Ishikawa (cell line): ENCODE results near the gene PPP1R12C.

ENCODE experiments used
- CEBPB ChIP-seq: IDR thresholded peaks from 2 replicates; pipeline ENCODE4 v1.6.1; 2012
- CREB1 ChIP-seq: IDR thresholded peaks from 2 replicates; pipeline ENCODE4 v1.6.1; 2012; ENCODE audit warnings: low read depth
- EGR1 ChIP-seq: IDR thresholded peaks from 2 replicates; pipeline ENCODE4 v1.6.1; 2012
- FOXM1 ChIP-seq: IDR thresholded peaks from 2 replicates; pipeline ENCODE4 v1.6.1; 2012; ENCODE audit warnings: low read depth, borderline replicate concordance
- NFIC ChIP-seq: IDR thresholded peaks from 2 replicates; pipeline ENCODE4 v1.6.1; 2012
- RAD21 ChIP-seq: IDR thresholded peaks from 2 replicates; pipeline ENCODE4 v1.6.1; 2012; ENCODE audit warnings: low read depth
- TAF1 ChIP-seq: IDR thresholded peaks from 2 replicates; pipeline ENCODE4 v1.6.1; 2012; ENCODE audit warnings: low read depth, mild to moderate bottlenecking
- TCF12 ChIP-seq: IDR thresholded peaks from 2 replicates; pipeline ENCODE4 v1.6.1; 2012; ENCODE audit warnings: low read depth
- TEAD4 ChIP-seq: IDR thresholded peaks from 2 replicates; pipeline ENCODE4 v1.6.1; 2012
- YY1 ChIP-seq: IDR thresholded peaks from 2 replicates; pipeline ENCODE4 v1.6.1; 2012; ENCODE audit warnings: low read depth
- TF ChIP-seq, protein P1 (sequence below): IDR thresholded peaks from 2 replicates; pipeline ENCODE4 v1.6.1; 2012; ENCODE audit warnings: low read depth, mild to moderate bottlenecking
- TF ChIP-seq, protein P2 (sequence below): IDR thresholded peaks from 2 replicates; pipeline ENCODE4 v1.6.1; 2012
- TF ChIP-seq, protein P3 (sequence below): IDR thresholded peaks from 2 replicates; pipeline ENCODE4 v1.6.1; 2012

Gene PPP1R12C

DNA sequence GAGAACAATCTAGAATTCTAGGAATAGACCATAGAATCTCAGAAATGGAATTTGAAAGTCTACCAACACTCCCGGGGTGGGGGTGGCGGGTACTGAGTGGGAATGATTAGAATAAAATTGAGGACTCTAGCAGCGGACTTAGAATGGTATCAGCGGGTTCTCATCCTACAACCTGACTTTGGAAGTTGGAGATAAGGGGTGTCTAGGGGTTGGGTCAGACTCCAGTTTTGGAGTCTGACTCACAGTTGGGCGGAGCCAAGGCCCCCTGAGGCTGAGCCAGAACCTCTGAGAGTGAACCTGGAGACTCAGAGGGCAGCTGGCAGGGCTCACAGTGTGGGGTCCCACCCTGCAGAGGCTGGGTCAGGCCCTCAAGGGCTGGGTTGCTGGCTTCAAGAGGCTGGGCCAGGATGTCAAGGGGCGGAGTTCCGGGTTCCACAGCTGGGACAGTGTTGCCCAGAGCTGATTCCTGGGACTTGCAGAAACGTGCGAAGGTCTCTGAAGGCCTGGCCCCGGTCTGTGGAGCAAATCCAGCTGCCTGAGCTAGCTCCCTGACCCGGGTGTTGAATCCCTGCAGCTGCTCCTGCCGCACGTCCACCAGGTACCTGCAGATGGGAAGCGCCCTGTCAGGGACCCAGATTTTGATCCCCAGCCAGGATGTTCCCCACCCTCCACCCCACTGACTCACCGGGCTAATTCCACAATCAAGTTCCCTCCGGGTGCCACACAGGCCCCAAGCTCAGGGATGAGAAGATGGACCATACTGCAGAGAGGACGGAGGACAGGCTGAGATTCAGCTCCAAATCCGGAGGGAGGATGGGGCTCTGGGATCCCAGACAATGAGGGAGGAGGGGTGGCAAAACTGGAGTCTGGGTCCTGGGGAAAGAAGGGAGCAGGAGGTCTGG lies 41.7 kb upstream of the PPP1R12C start:
- no peak for TF ChIP-seq CREB1
- TF ChIP-seq, protein P1, sequence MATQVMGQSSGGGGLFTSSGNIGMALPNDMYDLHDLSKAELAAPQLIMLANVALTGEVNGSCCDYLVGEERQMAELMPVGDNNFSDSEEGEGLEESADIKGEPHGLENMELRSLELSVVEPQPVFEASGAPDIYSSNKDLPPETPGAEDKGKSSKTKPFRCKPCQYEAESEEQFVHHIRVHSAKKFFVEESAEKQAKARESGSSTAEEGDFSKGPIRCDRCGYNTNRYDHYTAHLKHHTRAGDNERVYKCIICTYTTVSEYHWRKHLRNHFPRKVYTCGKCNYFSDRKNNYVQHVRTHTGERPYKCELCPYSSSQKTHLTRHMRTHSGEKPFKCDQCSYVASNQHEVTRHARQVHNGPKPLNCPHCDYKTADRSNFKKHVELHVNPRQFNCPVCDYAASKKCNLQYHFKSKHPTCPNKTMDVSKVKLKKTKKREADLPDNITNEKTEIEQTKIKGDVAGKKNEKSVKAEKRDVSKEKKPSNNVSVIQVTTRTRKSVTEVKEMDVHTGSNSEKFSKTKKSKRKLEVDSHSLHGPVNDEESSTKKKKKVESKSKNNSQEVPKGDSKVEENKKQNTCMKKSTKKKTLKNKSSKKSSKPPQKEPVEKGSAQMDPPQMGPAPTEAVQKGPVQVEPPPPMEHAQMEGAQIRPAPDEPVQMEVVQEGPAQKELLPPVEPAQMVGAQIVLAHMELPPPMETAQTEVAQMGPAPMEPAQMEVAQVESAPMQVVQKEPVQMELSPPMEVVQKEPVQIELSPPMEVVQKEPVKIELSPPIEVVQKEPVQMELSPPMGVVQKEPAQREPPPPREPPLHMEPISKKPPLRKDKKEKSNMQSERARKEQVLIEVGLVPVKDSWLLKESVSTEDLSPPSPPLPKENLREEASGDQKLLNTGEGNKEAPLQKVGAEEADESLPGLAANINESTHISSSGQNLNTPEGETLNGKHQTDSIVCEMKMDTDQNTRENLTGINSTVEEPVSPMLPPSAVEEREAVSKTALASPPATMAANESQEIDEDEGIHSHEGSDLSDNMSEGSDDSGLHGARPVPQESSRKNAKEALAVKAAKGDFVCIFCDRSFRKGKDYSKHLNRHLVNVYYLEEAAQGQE, result no peak
- no peak for TF ChIP-seq TAF1

DNA sequence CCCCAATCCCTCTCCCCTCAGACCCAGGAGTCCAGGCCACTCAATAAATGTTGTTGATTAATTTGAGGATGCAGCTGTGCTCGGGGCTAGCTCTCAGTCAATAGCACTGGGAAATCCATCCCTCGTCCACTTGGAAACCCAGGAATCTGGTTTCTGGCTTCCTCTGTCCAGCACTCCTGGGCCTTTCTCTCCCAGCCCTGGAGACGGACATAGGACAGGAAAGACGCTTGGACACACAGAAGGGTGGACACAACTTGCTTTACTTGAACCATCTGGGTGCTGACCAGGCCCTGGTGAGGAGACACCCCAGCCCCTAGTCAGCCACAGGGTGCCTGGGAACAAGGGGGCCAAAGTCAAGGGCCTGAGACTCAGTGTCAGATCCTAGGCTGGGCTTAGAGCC lies 41.0 kb upstream of the PPP1R12C start:
- TF ChIP-seq, protein P2, sequence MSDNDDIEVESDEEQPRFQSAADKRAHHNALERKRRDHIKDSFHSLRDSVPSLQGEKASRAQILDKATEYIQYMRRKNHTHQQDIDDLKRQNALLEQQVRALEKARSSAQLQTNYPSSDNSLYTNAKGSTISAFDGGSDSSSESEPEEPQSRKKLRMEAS, result no peak
- TF ChIP-seq NFIC, result no peak
- TF ChIP-seq, protein P1, result peak; percentile 45; the same call in 1 of the 2 replicates

DNA sequence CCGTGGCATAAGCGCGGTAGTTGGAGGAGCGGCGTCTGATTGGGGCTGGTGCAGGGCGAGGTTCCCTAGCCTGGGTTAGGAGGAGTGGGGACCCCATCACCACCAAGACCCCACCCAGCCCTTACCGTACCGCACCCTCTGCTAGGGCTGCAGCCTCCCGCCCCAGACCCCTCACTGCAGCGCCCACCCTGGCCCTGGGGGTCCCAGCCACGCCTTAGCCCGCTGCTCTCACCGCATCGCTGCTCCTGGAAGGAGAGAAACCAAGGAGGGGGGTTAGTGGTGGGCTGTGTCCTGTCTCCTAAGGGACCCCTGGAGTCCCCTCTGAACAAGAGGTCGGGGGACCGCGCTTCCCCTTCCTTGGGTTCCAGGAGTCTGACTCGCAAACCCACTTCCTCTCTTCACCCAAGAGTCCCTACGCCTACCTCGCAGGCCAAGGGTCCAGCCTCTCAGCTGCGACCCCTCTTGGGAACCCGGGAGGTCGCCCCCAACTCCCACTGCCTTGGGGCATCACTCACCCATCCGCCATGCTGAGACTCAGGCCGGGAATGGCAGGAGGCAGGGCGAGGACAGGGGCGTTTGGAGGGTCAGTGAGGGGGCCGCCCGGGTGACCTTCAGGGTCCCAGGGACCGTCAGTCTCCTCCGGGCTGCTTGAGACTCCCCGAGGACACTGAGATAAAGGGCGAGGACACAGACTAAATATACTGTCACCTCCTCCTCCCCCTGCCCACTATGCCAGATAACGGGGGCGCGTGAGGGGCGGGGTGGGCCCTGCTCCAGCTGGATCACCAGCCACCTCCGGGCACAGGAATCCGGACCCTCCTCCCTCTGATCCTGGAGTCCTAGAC lies 39.8 kb upstream of the PPP1R12C start, which contains the start of gene TNNI3:
Gene TNNI3, minus strand, starts transcription at position 669 of the 845 bp plus-strand sequence. Its CDS starts 143 bp downstream, at position 526.
- TF ChIP-seq FOXM1, result no peak
- no peak for TF ChIP-seq YY1
- TF ChIP-seq, protein P2, result no peak
- TF ChIP-seq RAD21, result no peak
- TF ChIP-seq EGR1, result no peak

DNA sequence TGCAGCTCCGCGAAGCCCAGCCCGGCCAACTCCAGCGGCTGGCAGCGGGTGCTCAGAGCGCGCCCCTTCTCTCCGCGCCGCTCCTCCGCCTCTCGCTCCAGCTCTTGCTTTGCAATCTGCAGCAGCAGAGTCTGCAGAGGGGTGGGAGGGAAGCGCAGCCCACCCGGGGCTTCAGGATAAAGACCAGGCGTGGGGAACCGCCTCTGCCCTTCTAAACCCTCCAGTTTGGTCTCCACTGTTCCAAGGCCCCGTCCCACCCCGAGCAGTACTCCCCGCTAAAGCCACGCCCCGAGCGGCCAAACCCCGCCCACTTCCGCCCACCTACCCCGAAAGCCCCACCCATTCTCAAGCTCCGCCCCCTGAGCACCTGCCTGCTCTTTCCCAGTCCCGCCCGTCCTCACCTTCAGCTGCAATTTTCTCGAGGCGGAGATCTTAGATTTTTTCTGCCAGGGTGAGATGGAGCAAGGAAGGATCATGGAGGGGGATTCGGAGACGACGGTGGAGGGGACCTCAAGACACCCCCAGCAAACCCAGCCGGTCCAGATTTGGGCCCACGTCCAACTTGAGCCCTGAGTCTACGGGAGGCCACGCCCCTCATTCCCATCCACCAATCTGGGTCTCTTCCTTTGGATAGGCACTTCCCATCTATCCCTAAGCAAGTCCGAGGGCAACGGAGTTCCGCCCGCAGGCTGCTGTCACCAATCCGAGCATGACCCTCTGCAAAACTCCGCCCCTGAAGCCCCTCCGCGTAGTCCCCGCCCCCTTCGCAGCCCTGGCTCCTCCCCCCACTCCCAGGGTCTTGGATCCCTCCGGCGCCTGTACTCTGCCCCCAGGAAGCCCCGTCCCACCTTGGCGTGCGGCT lies 39.0 kb upstream of the PPP1R12C start:
- TF ChIP-seq, protein P2, result peak; percentile 95
- TF ChIP-seq CEBPB (no peak), FOXM1 (no peak), TAF1 (peak; percentile 15; the same call in 1 of the 2 replicates), RAD21 (no peak), EGR1 (0 out of 2 replicates have a peak, but pooled peaks have one; percentile 46), TCF12 (no peak)

DNA sequence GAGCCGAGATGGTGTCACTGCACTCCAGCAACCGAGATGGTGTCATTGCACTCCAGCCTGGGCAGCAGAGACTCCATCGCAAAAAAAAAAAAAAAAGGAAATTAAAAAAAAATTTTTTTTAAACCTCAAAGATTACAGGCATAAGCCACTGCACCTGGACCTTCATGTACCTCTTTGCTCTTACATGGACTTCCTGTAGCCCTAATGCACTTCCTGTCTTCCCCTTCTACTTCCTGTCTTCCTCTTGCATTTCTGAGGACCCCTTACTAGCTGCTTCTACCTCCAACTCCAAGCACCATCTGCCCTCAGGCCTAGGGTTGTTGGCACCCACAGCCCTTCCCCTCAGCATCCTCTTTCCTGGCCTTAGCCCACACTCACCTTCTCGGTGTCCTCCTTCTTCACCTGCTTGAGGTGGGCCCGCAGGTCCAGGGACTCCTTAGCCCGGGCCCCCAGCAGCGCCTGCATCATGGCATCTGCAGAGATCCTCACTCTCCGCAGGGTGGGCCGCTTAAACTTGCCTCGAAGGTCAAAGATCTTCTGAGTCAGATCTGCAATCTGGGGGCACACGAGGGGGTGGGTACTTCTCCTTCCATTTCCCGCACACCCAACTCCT lies 36.3 kb upstream of the PPP1R12C start:
- TF ChIP-seq TEAD4 (no peak), YY1 (no peak), NFIC (no peak), RAD21 (no peak), FOXM1 (no peak)
- TF ChIP-seq, protein P2, result no peak
- TF ChIP-seq, protein P3, sequence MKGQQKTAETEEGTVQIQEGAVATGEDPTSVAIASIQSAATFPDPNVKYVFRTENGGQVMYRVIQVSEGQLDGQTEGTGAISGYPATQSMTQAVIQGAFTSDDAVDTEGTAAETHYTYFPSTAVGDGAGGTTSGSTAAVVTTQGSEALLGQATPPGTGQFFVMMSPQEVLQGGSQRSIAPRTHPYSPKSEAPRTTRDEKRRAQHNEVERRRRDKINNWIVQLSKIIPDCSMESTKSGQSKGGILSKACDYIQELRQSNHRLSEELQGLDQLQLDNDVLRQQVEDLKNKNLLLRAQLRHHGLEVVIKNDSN, result no peak
